ENCODE measurements around the gene PACSIN2.

GRCh38 chr22:42939941-42940653 is 74.9 kb downstream of the PACSIN2 start:
- TF ChIP-seq CTCF (IDR thresholded peaks at IDR 0.05; ENCODE audit: borderline replicate concordance, extremely low read depth, low read length, poor library complexity, severe bottlenecking) (no peak), EZH2 (IDR thresholded peaks at IDR 0.05; ENCODE audit: borderline replicate concordance, low read depth, low read length, severe bottlenecking) (no peak)
